Stimulated activated CD4-positive, alpha-beta T cell treated with anti-CD3 and anti-CD28 coated beads, Interleukin-2, amount 100 ng/mL, for 48 hours (primary cell): ENCODE measurements around the gene IWS1.
A peak's percentile ranks its signal among the peaks of the same experiment; 100 is the strongest.
"Not testable (repeated sequence)": the region's sequence is repeated elsewhere in the genome, so short reads cannot be mapped to it uniquely, and the experiment has no call there.

Experiments used
- DNase-seq, 2 donors: peaks; one replicate each; pipeline ENCODE4 v3.0.0-alpha.2; 2020

The IWS1 gene

GRCh38 chr2:127527001-127527804 lies 914 bp upstream of the IWS1 start:
- peak; percentile 9 to 10 for DNase-seq

GRCh38 chr2:127525691-127526131 lies 578 bp downstream of the IWS1 start:
- DNase-seq: peak; percentile 7 to 13

GRCh38 chr2:127524198-127524834 lies 2.0 kb downstream of the IWS1 start:
- not testable (repeated sequence) for DNase-seq

GRCh38 chr2:127523269-127523939 lies 2.9 kb downstream of the IWS1 start:
- no peak for DNase-seq

GRCh38 chr2:127520424-127520823 lies 5.9 kb downstream of the IWS1 start:
- no peak for DNase-seq

GRCh38 chr2:127517465-127517864 lies 8.8 kb downstream of the IWS1 start:
- no peak for DNase-seq

- no peak for DNase-seq
Observed at GRCh38 chr2:127516041-127516762, 10.1 kb downstream of the IWS1 start.

- DNase-seq: no peak
Observed at GRCh38 chr2:127515383-127515915, 10.8 kb downstream of the IWS1 start.

- no peak for DNase-seq
Observed at GRCh38 chr2:127514485-127514884, 11.8 kb downstream of the IWS1 start.

- no peak for DNase-seq
Observed at GRCh38 chr2:127514076-127514475, 12.2 kb downstream of the IWS1 start.

- no peak for DNase-seq
Observed at GRCh38 chr2:127512362-127512761, 13.9 kb downstream of the IWS1 start.

- DNase-seq: no peak
Observed at GRCh38 chr2:127511917-127512316, 14.4 kb downstream of the IWS1 start.

GRCh38 chr2:127511090-127511695 lies 15.1 kb downstream of the IWS1 start:
- no peak for DNase-seq

GRCh38 chr2:127510073-127510472 lies 16.2 kb downstream of the IWS1 start:
- DNase-seq: no peak

- no peak for DNase-seq
Observed at GRCh38 chr2:127508631-127509034, 17.7 kb downstream of the IWS1 start.

GRCh38 chr2:127508023-127508630 lies 18.2 kb downstream of the IWS1 start:
- DNase-seq: no peak

- no peak for DNase-seq
Observed at GRCh38 chr2:127506510-127506909, 19.8 kb downstream of the IWS1 start.

GRCh38 chr2:127504552-127505430 lies 21.5 kb downstream of the IWS1 start:
- DNase-seq: no peak

GRCh38 chr2:127503491-127503890 lies 22.8 kb downstream of the IWS1 start:
- no peak for DNase-seq

- no peak for DNase-seq
Observed at GRCh38 chr2:127498386-127498785, 27.9 kb downstream of the IWS1 start.

- DNase-seq: no peak
Observed at GRCh38 chr2:127490283-127490682, 36.0 kb downstream of the IWS1 start.
